Thymus (tissue), 11 donors: Measurements from ENCODE around the gene LMNA. TPM values are rescaled to one million over a fixed set of nuclear protein-coding genes. Genes with fewer than 3 reads are reported as not detected.
A peak's percentile ranks its signal among the peaks of the same experiment; 100 is the strongest.

Source experiments
- DNase-seq, 9 donors: peaks; one replicate each; pipeline ENCODE4 v3.0.0-alpha.2; 2013; ENCODE audit warnings: low spot score in 9 of 9, low read depth in 6 of 9, missing footprints in 1 of 9
- H3K27ac ChIP-seq, 2 donors: one replicate each; pipeline ENCODE4 v1.5.1; 2013; ENCODE audit warnings: control low read depth in 1 of 2, low read depth in 1 of 2, low read length in 1 of 2, mild to moderate bottlenecking in 1 of 2, moderate library complexity in 1 of 2
- H3K27me3 ChIP-seq, 2 donors: one replicate each; pipeline ENCODE4 v1.5.1; 2013; ENCODE audit warnings: low read length in 1 of 2; ENCODE audit not compliant: control insufficient read depth in 2 of 2, insufficient read depth in 1 of 2
- H3K36me3 ChIP-seq, 2 donors: one replicate each; pipeline ENCODE4 v1.5.1; 2013; ENCODE audit warnings: low read length in 1 of 2, mild to moderate bottlenecking in 1 of 2, moderate library complexity in 1 of 2; ENCODE audit not compliant: control insufficient read depth in 2 of 2, insufficient read depth in 2 of 2
- H3K4me1 ChIP-seq, 2 donors: one replicate each; pipeline ENCODE4 v1.5.1; 2013; ENCODE audit warnings: low read length in 2 of 2; ENCODE audit not compliant: control insufficient read depth in 2 of 2, insufficient read depth in 2 of 2
- H3K4me3 ChIP-seq, 2 donors: one replicate each; pipeline ENCODE4 v1.5.1; 2013; ENCODE audit warnings: low read length in 2 of 2, control low read depth in 1 of 2, mild to moderate bottlenecking in 1 of 2
- H3K9me3 ChIP-seq, 2 donors: one replicate each; pipeline ENCODE4 v1.5.1; 2013; ENCODE audit warnings: low read length in 1 of 2, mild to moderate bottlenecking in 1 of 2; ENCODE audit not compliant: control insufficient read depth in 2 of 2, insufficient read depth in 1 of 2
- WGBS: extraction: QIAGEN DNeasy Blood & Tissue Kit; methylation state at CpG from one replicate; pipeline ENCODE4 v1.1.7; 2013; 5-methylcytosine and 5-hydroxymethylcytosine counted together
- polyA plus RNA-seq: library from polyadenylated mRNA; stranded (reverse); fragments of 200-250 nt; gene quantifications from one replicate; pipeline ENCODE4 v1.2.3, GENCODE V29; 2013
- total RNA-seq: library from RNA; stranded (reverse); fragments of 120-200 nt; gene quantifications from one replicate; pipeline ENCODE4 v1.2.4, GENCODE V29; 2013
- donor health status: healthy.

The LMNA gene
- total and polyA plus RNA-seq, 2 donors, result 51.6 to 68.3 TPM

GRCh38 chr1:156160000-156160742, 45.7 kb downstream of the LMNA start:
- 90% methylated on average over 13 of the region's 13 CpGs for WGBS
- no peak for DNase-seq
- H3K27ac ChIP-seq, result peak overlapping the region; percentile 21 to 55
- no peaks in the 10 kb centered on the region for H3K9me3 ChIP-seq
- peak overlapping the region in 1 of 2 donors; percentile 35 for H3K4me3 ChIP-seq
- H3K27me3 ChIP-seq, result peaks cover 0 to 2% of the 10 kb centered on the region in 2 donors
- H3K4me1 ChIP-seq, result peaks cover 6 to 48% of the 10 kb centered on the region in 2 donors
- no peaks in the 10 kb centered on the region for H3K36me3 ChIP-seq

DNA sequence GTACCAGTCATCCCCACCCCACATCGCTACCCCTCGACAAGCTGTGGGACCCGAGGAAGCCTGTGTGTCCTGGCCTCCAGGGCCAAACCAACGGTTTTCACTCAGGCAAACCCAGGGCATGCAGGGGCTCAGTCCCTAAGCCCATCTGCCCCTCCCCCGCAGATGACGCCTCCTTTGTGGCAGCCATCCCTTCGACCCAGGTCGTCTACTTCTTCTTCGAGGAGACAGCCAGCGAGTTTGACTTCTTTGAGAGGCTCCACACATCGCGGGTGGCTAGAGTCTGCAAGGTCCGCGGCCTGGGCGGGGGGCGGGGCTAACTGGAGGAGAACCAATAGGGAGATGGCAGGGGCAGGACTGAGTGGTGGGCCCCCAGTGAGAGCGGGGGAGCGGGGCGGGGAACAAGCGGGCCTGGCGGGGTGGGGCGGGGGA, 46.2 kb downstream of the LMNA start:
- Histone ChIP-seq H3K36me3 (no peaks in the 10 kb centered on the region), H3K27ac (peak overlapping the region; percentile 21 to 55)
- WGBS, result 9% methylated on average over 22 of the region's 22 CpGs

GRCh38 chr1:156162430-156163037, 48.0 kb downstream of the LMNA start:
- Histone ChIP-seq H3K4me1 (peaks cover 0 to 31% of the 10 kb centered on the region in 2 donors), H3K9me3 (no peaks in the 10 kb centered on the region), H3K27ac (no peak overlapping the region), H3K27me3 (peaks cover 0 to 2% of the 10 kb centered on the region in 2 donors), H3K36me3 (no peaks in the 10 kb centered on the region), H3K4me3 (no peak overlapping the region)
- no peak for DNase-seq
- WGBS, result 98% methylated on average over 5 of the region's 5 CpGs

More for the DNA sequence above, 46.2 kb downstream of the LMNA start:
- peaks cover 0 to 2% of the 10 kb centered on the region in 2 donors for H3K27me3 ChIP-seq
- peak in 7 of 9 donors; percentile 47 to 81 (median 65) for DNase-seq
- no peaks in the 10 kb centered on the region for H3K9me3 ChIP-seq
- H3K4me3 ChIP-seq, result peak overlapping the region; percentile 30 to 35
- H3K4me1 ChIP-seq, result peaks cover 6 to 42% of the 10 kb centered on the region in 2 donors

DNA sequence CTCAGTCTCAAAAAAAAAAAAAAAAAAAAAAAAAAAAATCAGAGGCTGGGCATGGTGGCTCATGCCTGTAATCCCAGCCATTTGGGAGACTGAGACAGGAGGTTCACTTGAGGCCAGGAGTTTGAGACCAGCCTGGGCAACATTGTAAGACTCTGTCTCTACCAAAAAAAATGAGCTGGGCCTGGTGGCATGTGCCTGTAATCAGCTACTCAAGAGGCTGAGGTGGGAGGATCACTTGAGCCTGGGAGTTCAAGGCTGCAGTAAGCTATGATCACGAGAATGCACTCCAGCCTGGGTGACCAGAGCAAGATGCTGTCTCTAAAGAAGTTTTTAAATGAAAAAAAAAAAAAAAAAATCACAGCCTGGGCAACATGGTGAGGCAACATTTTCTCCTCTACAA, 49.2 kb downstream of the LMNA start:
- WGBS, result 98% methylated on average over 1 of the region's 1 CpG
- no peak for DNase-seq
- peaks cover 0 to 25% of the 10 kb centered on the region in 2 donors for H3K4me1 ChIP-seq
- H3K9me3 ChIP-seq, result no peaks in the 10 kb centered on the region
- H3K27me3 ChIP-seq, result peaks cover 0 to 2% of the 10 kb centered on the region in 2 donors
- H3K36me3 ChIP-seq, result no peaks in the 10 kb centered on the region
- H3K4me3 ChIP-seq, result no peak overlapping the region
- H3K27ac ChIP-seq, result no peak overlapping the region

DNA sequence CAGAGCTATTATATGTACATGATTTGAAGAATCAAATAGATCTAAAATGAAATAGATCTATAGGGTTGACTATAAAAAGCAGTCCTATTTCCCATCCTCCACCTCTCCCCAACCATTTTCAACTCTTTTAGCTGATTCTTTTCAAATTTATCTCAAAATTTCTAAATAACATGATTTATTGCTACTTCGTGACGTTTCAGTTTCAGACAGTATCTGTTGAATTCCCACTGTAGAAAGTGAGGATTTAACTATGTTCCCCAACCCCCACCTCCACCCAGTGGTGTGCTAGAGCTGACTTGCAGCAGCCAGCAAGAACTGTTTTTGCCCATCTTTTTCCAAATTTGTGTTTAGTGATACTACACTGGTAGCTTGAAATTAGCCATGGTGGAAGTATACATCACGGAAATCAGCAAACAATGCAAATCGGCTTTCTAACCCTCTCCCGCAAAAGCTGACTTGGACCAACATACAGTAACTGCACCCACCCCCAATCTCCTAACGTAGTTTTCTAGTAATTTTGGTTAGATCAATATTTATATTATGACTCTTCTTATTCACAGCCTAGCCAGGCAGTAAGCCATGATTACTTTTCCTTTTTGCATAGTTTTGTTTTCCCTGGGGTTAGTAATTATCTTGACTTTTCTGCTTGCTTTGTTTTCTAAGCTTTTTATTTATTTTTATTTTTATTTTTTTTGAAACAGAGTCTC, 49.8 kb downstream of the LMNA start:
- Histone ChIP-seq H3K27ac (no peak overlapping the region), H3K9me3 (no peaks in the 10 kb centered on the region), H3K4me1 (peaks cover 0 to 19% of the 10 kb centered on the region in 2 donors), H3K27me3 (peaks cover 0 to 2% of the 10 kb centered on the region in 2 donors), H3K36me3 (no peaks in the 10 kb centered on the region), H3K4me3 (no peak overlapping the region)
- DNase-seq, result no peak
- 99% methylated on average over 6 of the region's 6 CpGs for WGBS

- no peak for DNase-seq
- H3K27me3 ChIP-seq, result peaks cover 0 to 2% of the 10 kb centered on the region in 2 donors
- H3K36me3 ChIP-seq, result no peaks in the 10 kb centered on the region
- no peaks in the 10 kb centered on the region for H3K9me3 ChIP-seq
- 92% methylated on average over 2 of the region's 2 CpGs for WGBS
- H3K4me3 ChIP-seq, result no peak overlapping the region
- H3K27ac ChIP-seq, result no peak overlapping the region
- H3K4me1 ChIP-seq, result peaks cover 0 to 12% of the 10 kb centered on the region in 2 donors
These were observed 50.6 kb downstream of the LMNA start for GRCh38 chr1:156165083-156165482.

DNA sequence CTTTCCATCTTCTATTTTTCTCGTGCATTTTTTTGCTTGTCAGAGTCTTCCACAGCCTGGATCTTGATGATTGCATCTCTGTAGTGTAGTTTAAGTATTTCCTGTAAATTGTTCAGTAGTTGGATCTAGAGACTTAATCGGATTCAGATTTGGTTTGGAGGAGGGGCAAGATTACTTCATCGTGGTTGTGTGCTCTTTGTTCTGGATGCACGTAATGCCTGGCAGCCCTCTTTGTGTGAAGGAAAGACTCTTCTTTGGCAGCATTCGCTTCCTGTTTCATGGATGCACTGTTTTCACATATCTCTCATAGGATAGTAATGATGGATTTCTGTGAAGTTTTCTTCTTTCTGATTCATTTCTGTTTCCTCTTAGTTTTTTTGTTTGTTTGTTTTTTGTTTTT, 53.0 kb downstream of the LMNA start:
- no peak for DNase-seq
- Histone ChIP-seq H3K36me3 (no peaks in the 10 kb centered on the region), H3K4me3 (no peak overlapping the region), H3K4me1 (peaks cover 0 to under 1% of the 10 kb centered on the region in 2 donors), H3K27me3 (no peaks in the 10 kb centered on the region), H3K27ac (no peak overlapping the region), H3K9me3 (no peaks in the 10 kb centered on the region)
- 80% methylated on average over 5 of the region's 5 CpGs for WGBS

DNA sequence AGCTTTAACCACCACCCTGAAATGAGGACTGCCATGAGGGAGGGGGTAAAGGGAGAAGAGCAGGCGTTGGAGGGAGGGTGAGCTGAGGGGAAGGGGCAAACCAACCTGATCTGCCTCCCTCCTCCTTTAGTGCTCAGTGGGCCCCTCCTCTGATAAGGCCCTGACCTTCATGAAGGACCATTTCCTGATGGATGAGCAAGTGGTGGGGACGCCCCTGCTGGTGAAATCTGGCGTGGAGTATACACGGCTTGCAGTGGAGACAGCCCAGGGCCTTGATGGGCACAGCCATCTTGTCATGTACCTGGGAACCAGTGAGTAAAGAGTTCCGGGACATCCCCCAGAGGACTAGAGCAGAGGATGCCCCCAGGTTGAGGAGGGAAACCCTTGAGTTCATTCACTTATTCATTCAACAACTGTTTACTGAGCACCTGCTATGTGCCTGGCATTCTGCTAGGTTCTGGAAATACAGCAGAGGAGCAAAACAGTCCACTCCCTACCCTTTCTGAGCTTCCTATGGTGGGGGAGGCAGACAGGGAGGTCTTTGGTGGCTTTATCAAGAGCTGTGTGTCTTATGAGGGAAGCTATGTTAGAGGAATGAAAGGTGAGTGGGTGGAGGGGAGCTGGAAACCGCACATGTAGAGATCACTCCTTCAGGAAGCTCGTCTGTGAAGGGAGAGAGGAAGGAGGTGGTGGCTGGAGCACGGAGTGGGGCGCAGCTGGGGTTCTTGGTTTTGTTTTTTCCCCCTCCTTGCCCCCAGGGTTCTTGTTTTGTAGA, 58.4 kb downstream of the LMNA start:
- peaks cover 0 to 11% of the 10 kb centered on the region in 2 donors for H3K36me3 ChIP-seq
- WGBS, result 86% methylated on average over 9 of the region's 9 CpGs
- no peaks in the 10 kb centered on the region for H3K9me3 ChIP-seq
- H3K4me1 ChIP-seq, result peaks cover 9 to 26% of the 10 kb centered on the region in 2 donors
- no peaks in the 10 kb centered on the region for H3K27me3 ChIP-seq
- no peak overlapping the region for H3K27ac ChIP-seq
- DNase-seq, result no peak
- H3K4me3 ChIP-seq, result no peak overlapping the region
